M059J (cell line): ENCODE measurements around the gene GALNT12. TPM values are rescaled to one million over a fixed set of nuclear protein-coding genes. Genes with fewer than 3 reads are reported as not detected.

Experiments used
- DNase-seq: peaks from one replicate; pipeline ENCODE4 v3.0.0-alpha.2; 2012; ENCODE audit warnings: low read depth
- total RNA-seq: library from RNA; depleted of rRNA; stranded (reverse); fragments of >200 nt; shearing (Covaris generic); gene quantifications from 2 replicates; pipeline ENCODE4 v1.2.3, GENCODE V29; 2014

Gene GALNT12
- total RNA-seq, 1 experiment from 2014 or later = 0.81 TPM

GRCh38 chr9:98783518-98784226 lies 23.8 kb upstream of the GALNT12 start:
- DNase-seq = no peak

GRCh38 chr9:98784831-98785806 lies 22.4 kb upstream of the GALNT12 start:
- DNase-seq = no peak

GRCh38 chr9:98786750-98787510 lies 20.5 kb upstream of the GALNT12 start:
- no peak for DNase-seq

GRCh38 chr9:98787766-98788335 lies 19.6 kb upstream of the GALNT12 start:
- DNase-seq = no peak

- no peak for DNase-seq
Measured at GRCh38 chr9:98789483-98790133, 17.9 kb upstream of the GALNT12 start.

GRCh38 chr9:98790134-98790841 lies 17.2 kb upstream of the GALNT12 start:
- DNase-seq = no peak

- DNase-seq = peak; percentile 97
Measured at GRCh38 chr9:98790842-98791607, 16.4 kb upstream of the GALNT12 start.

GRCh38 chr9:98791608-98792490 lies 15.6 kb upstream of the GALNT12 start:
- DNase-seq = peak; percentile 52

- no peak for DNase-seq
Measured at GRCh38 chr9:98793031-98793430, 14.4 kb upstream of the GALNT12 start.

GRCh38 chr9:98794802-98795201 lies 12.7 kb upstream of the GALNT12 start:
- no peak for DNase-seq

- no peak for DNase-seq
Measured at GRCh38 chr9:98795295-98795955, 12.0 kb upstream of the GALNT12 start.

- DNase-seq = no peak
Measured at GRCh38 chr9:98795970-98796363, 11.5 kb upstream of the GALNT12 start.

- peak; percentile 62 for DNase-seq
Measured at GRCh38 chr9:98796364-98797101, 10.9 kb upstream of the GALNT12 start, which contains the start of gene ANKS6. Gene ANKS6 (minus strand): TSS chr9:98796555. CDS start chr9:98796491, 64 bp downstream.

GRCh38 chr9:98797491-98797890 lies 10.0 kb upstream of the GALNT12 start:
- no peak for DNase-seq

GRCh38 chr9:98798254-98798653 lies 9.2 kb upstream of the GALNT12 start:
- DNase-seq = no peak

GRCh38 chr9:98801561-98801960 lies 5.9 kb upstream of the GALNT12 start:
- DNase-seq = no peak

- DNase-seq = no peak
Measured at GRCh38 chr9:98801969-98802371, 5.5 kb upstream of the GALNT12 start.
